Kidney epithelial cell (primary cell): ENCODE results near the gene PSMG4. TPM values are rescaled to one million over a fixed set of nuclear protein-coding genes. Genes with fewer than 3 reads are reported as not detected.

ENCODE experiments used
- DNase-seq: peaks from one replicate; pipeline ENCODE4 v3.0.0-alpha.2; 2010; ENCODE audit warnings: low read depth
- H3K27me3 ChIP-seq: 2 replicates; pipeline ENCODE4 v1.6.0; 2011; ENCODE audit warnings: low read length; ENCODE audit not compliant: control insufficient read depth, insufficient read depth
- H3K36me3 ChIP-seq: 2 replicates; pipeline ENCODE4 v1.5.1; 2011; ENCODE audit warnings: low read length; ENCODE audit not compliant: control insufficient read depth, insufficient read depth
- H3K4me3 ChIP-seq: 2 replicates; pipeline ENCODE4 v1.5.1; 2011; ENCODE audit warnings: low read depth, mild to moderate bottlenecking, control low read depth, low read length
- total RNA-seq: library from RNA; depleted of rRNA; stranded (reverse); fragments of >200 nt; gene quantifications from 2 replicates; pipeline ENCODE4 v1.2.3, GENCODE V29; 2015
- TF ChIP-seq, protein P1 (sequence below): IDR thresholded peaks from 2 replicates; pipeline ENCODE4 v1.5.1; 2011; ENCODE audit warnings: mild to moderate bottlenecking, moderate library complexity, low read length, control low read depth, inconsistent platforms; ENCODE audit not compliant: insufficient read depth, poor library complexity, severe bottlenecking

PSMG4 gene
- total RNA-seq, 1 donor from 2014 or later = 26.5 TPM

DNA sequence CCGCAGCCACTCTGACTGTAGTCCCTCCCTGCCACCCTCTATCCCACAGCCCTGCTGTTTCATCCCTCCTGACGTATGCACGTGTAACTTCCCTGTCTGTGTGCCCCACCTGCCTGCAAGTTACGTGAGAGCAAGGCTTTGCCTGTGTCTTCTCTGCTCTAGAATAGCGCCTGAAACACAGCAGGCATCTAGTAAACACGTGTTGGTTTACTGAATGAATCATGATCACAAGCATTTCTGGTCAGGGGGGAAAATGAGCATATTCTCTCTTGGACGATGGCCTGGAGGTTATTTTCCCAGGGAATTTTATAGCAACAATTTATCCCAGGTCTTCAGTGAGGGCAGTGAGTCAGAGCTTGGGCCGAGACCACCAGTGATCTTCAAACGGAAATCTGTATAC is 38.3 kb downstream of the PSMG4 start:
- no peak for DNase-seq
- TF ChIP-seq, protein P1, sequence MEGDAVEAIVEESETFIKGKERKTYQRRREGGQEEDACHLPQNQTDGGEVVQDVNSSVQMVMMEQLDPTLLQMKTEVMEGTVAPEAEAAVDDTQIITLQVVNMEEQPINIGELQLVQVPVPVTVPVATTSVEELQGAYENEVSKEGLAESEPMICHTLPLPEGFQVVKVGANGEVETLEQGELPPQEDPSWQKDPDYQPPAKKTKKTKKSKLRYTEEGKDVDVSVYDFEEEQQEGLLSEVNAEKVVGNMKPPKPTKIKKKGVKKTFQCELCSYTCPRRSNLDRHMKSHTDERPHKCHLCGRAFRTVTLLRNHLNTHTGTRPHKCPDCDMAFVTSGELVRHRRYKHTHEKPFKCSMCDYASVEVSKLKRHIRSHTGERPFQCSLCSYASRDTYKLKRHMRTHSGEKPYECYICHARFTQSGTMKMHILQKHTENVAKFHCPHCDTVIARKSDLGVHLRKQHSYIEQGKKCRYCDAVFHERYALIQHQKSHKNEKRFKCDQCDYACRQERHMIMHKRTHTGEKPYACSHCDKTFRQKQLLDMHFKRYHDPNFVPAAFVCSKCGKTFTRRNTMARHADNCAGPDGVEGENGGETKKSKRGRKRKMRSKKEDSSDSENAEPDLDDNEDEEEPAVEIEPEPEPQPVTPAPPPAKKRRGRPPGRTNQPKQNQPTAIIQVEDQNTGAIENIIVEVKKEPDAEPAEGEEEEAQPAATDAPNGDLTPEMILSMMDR = no peak
- Histone ChIP-seq H3K27me3 (peaks cover 7% of the 10 kb centered on the region), H3K4me3 (no peak overlapping the region), H3K36me3 (no peaks in the 10 kb centered on the region)

DNA sequence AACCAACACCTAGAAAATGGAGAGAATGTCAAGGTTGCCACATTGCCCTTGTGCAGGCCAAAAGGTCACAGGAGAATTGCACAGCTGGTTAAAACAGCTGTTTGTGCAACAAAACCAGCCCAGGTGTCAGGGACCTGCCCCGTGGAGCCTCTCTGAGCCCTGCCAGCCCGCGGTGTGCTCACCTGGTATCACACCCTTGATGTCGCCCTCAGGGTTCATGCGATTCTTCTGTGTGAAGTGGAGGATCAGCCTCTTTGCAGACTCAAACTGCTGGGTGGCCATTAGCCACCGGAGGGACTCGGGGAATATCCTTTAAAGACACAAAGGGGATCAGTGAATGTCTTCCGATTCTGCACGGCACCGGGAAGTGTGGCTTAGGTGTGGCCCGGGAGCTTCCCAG is 39.2 kb downstream of the PSMG4 start:
- peaks cover 7% of the 10 kb centered on the region for H3K27me3 ChIP-seq
- no peaks in the 10 kb centered on the region for H3K36me3 ChIP-seq
- no peak overlapping the region for H3K4me3 ChIP-seq
- TF ChIP-seq, protein P1 = no peak
- DNase-seq = no peak

DNA sequence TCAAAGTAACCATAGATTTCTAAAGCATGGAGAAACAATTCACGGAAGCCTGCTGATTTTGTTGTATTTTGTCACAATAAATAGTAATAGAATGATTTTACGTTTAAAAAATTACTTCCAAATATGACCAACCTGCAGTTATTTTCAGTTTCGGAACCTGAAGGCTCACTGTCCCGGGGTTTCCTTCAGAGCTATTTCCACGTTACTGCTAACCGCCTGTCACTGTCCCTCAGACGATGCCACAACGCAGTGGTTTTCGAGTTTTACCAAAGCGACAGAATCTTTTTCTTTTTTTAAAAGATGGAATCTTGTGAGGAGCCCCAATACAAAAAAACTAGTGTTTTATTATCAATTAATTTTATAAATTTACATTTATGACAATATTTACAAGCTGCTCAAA is 40.5 kb downstream of the PSMG4 start:
- no peak overlapping the region for H3K4me3 ChIP-seq
- H3K27me3 ChIP-seq = peaks cover 7% of the 10 kb centered on the region
- TF ChIP-seq, protein P1 = no peak
- H3K36me3 ChIP-seq = no peaks in the 10 kb centered on the region
- DNase-seq = no peak

DNA sequence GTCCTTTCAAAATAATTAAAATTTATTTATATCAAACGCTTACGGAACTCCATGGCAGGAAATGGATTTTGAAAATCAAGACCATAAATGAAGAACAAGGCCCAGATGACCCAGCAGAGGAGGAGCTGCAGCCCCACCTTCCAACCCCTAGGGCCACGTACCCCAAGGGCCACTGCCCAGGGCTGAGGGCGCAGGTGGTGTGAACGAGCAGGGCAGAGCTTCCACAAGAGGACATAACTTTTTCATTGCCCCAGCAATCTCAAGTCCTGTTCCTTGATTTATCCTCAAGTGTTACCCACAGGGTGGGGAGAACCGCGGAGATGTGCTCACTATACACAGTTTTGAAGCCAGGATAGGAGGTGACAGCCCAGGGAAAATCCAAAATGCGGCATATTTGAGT is 42.8 kb downstream of the PSMG4 start:
- TF ChIP-seq, protein P1 = no peak
- H3K27me3 ChIP-seq = no peaks in the 10 kb centered on the region
- H3K36me3 ChIP-seq = no peaks in the 10 kb centered on the region
- no peak overlapping the region for H3K4me3 ChIP-seq
- DNase-seq = no peak

DNA sequence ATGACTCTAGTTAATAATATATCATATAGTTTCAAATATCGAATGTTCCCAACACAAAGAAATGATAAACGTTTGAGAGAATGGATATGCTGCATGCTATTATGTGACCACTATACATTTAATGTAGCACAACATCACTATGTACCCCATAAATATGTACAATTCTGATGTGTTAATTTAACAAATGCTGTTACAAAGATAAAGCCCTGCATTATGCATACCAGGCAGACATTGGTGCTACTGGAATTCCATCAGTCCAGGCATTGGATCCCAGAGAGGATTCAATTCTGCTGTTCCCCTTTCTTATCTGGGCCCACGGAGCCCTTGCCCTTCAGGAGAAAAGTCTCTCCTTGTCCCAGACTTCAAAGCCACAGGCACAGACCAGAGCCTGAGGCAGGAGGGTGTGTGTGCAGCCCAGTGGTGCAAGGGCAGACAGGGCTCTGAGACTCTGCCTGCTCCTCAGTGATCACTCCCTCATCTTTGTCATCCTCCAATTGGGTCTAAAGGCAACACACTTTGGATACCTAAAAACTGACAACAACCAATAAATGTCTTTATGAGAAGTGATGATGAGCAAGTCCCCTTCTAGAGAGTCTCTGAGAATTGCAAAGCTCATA is 45.2 kb downstream of the PSMG4 start:
- no peak for DNase-seq
- TF ChIP-seq, protein P1 = no peak
- H3K4me3 ChIP-seq = no peak overlapping the region
- H3K36me3 ChIP-seq = no peaks in the 10 kb centered on the region
- H3K27me3 ChIP-seq = no peaks in the 10 kb centered on the region

DNA sequence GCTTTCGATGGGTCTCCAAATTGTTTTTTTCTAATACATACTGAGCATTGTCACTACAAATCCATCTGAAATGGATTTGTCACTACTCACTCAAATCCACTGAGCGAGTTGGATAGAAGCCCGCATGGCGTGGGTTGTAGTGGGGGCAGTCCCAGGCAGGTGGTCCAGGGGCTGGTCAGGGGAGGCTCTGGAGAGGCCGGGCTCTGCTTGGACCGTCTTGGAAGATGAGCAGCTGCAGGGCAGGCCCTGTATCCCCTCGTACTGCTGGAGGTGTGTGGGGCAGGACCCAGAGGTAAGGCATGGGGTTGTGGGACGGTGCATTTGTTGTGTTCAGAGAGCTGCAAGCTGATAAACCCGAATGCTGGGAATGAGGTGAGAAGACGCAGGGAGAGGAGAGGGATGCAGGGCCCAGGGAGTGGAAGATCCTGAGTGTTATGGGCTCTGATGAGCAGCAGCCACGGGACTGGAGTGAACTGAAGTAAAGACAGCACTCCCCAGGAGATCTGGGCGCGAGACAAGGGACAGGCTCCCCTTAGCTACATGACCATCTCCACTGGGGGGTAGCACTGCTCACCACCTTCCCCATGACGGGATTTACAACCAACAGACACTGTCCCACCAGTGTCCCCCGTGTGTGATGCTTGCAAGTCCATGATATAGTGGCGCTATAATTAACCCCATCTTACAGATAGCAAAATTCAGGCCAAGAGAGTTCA is 45.9 kb downstream of the PSMG4 start:
- TF ChIP-seq, protein P1 = no peak
- DNase-seq = no peak
- Histone ChIP-seq H3K27me3 (no peaks in the 10 kb centered on the region), H3K36me3 (no peaks in the 10 kb centered on the region), H3K4me3 (no peak overlapping the region)
